Left lobe of liver (tissue), 2 donors: ENCODE measurements around the gene INAFM2. TPM values are rescaled to one million over a fixed set of nuclear protein-coding genes. Genes with fewer than 3 reads are reported as not detected.

Experiments used
- ATAC-seq: fragments of 200-7000 bp; cut with Tn5 transposase; one replicate; pipeline ENCODE4 v1.9.1; 2020; ENCODE audit warnings: mild to moderate bottlenecking, moderate library complexity
- DNase-seq: peaks from one replicate; pipeline ENCODE4 v3.0.0-alpha.2; 2020; ENCODE audit warnings: low spot score
- total RNA-seq: library from RNA; stranded (reverse); gene quantifications from one replicate; pipeline ENCODE4 v1.2.1, GENCODE V29; 2021
- donor health status: DM: no; HTN: no; CAD: no; lungs with moderate emphysema.
- donor health status: DM: no; HTN: yes; CAD: no.

Gene INAFM2
- total RNA-seq, 1 donor from 2014 or later, result 7.7 TPM

GRCh38 chr15:40286794-40287193, 36.7 kb upstream of the INAFM2 start:
- no peak for ATAC-seq
- no peak for DNase-seq

GRCh38 chr15:40287505-40287904, 36.0 kb upstream of the INAFM2 start:
- no peak for ATAC-seq
- no peak for DNase-seq

- no peak for ATAC-seq
- no peak for DNase-seq
Measured at GRCh38 chr15:40287968-40288367, 35.5 kb upstream of the INAFM2 start.

- DNase-seq, result peak; percentile 84
- peak; percentile 89 for ATAC-seq
Measured at GRCh38 chr15:40289140-40289775, 34.2 kb upstream of the INAFM2 start.

- DNase-seq, result no peak
- no peak for ATAC-seq
Measured at GRCh38 chr15:40290545-40290917, 33.0 kb upstream of the INAFM2 start.

GRCh38 chr15:40290918-40291574, 32.4 kb upstream of the INAFM2 start:
- peak; percentile 47 for ATAC-seq
- DNase-seq, result no peak

GRCh38 chr15:40292246-40292645, 31.2 kb upstream of the INAFM2 start:
- DNase-seq (no peak), ATAC-seq (no peak)

- ATAC-seq (no peak), DNase-seq (no peak)
Measured at GRCh38 chr15:40293006-40293405, 30.5 kb upstream of the INAFM2 start.

- no peak for DNase-seq
- ATAC-seq, result no peak
Measured at GRCh38 chr15:40293905-40294895, 29.3 kb upstream of the INAFM2 start.

- no peak for ATAC-seq
- no peak for DNase-seq
Measured at GRCh38 chr15:40295297-40295696, 28.2 kb upstream of the INAFM2 start.

- ATAC-seq (no peak), DNase-seq (no peak)
Measured at GRCh38 chr15:40295877-40296560, 27.5 kb upstream of the INAFM2 start.

- no peak for ATAC-seq
- no peak for DNase-seq
Measured at GRCh38 chr15:40296561-40297230, 26.8 kb upstream of the INAFM2 start.

GRCh38 chr15:40297356-40297755, 26.1 kb upstream of the INAFM2 start:
- ATAC-seq, result no peak
- no peak for DNase-seq

GRCh38 chr15:40298216-40298935, 25.1 kb upstream of the INAFM2 start:
- ATAC-seq, result no peak
- DNase-seq, result no peak

GRCh38 chr15:40300367-40300766, 23.1 kb upstream of the INAFM2 start:
- no peak for DNase-seq
- no peak for ATAC-seq

- ATAC-seq, result no peak
- DNase-seq, result no peak
Measured at GRCh38 chr15:40300771-40301170, 22.7 kb upstream of the INAFM2 start.

GRCh38 chr15:40301467-40302179, 21.9 kb upstream of the INAFM2 start:
- DNase-seq, result no peak
- ATAC-seq, result peak; percentile 39

GRCh38 chr15:40302288-40302886, 21.1 kb upstream of the INAFM2 start:
- ATAC-seq (no peak), DNase-seq (no peak)

- no peak for ATAC-seq
- DNase-seq, result no peak
Measured at GRCh38 chr15:40302981-40303380, 20.5 kb upstream of the INAFM2 start.
